IMR-90 (cell line): ENCODE measurements around the gene CENPA. TPM values are rescaled to one million over a fixed set of nuclear protein-coding genes. Genes with fewer than 3 reads are reported as not detected.

ENCODE experiments used
- ATAC-seq: fragments of 200-7000 bp; cut with Tn5 transposase; 2 replicates; pipeline ENCODE4 v1.9.1; 2020; ENCODE audit warnings: low read depth, mild to moderate bottlenecking, moderate library complexity
- BruUV-seq: library from RNA; stranded (reverse); fragments of 400-500 nt; replicated peaks from 2 replicates; lab custom pipeline; 2021; lab: Mats Ljungman, UMichigan
- CTCF ChIA-PET: fragments of 300-600 bp; formaldehyde crosslinking; extraction: SDS; loops from one replicate; lab custom pipeline; 2021; ENCODE audit warnings: antibody characterized with exemption; lab: Yijun Ruan, JAX
- POLR2A ChIA-PET: fragments of 300-600 bp; sonication (Branson Sonifier 250); formaldehyde crosslinking; loops from one replicate; lab custom pipeline; 2022; ENCODE audit warnings: antibody characterized with exemption; ENCODE audit not compliant: unreplicated experiment; lab: Charles Lee
- DNase-seq: peaks from one replicate; pipeline ENCODE4 v3.0.0; 2013
- H2AFZ ChIP-seq: replicated peaks from 2 replicates; pipeline ENCODE3; 2013; ENCODE audit warnings: low read length, mild to moderate bottlenecking; ENCODE audit not compliant: poor library complexity
- H2AK5ac ChIP-seq: 2 replicates; pipeline ENCODE4 v1.6.1; 2013; ENCODE audit warnings: low read depth, low read length, inconsistent platforms
- H2AK9ac ChIP-seq: replicated peaks from 2 replicates; pipeline ENCODE3; 2013; ENCODE audit warnings: mild to moderate bottlenecking, low read depth, low read length, moderate library complexity; ENCODE audit not compliant: poor library complexity
- H2BK120ac ChIP-seq: 2 replicates; pipeline ENCODE4 v1.6.1; 2013; ENCODE audit warnings: low read depth, low read length, inconsistent platforms
- H2BK15ac ChIP-seq: 3 replicates; pipeline ENCODE4 v1.6.1; 2013; ENCODE audit warnings: low read depth, low read length, inconsistent platforms
- H2BK20ac ChIP-seq: 2 replicates; pipeline ENCODE4 v1.6.1; 2013; ENCODE audit warnings: low read depth, mild to moderate bottlenecking, inconsistent platforms, low read length, moderate library complexity
- H2BK5ac ChIP-seq: 2 replicates; pipeline ENCODE4 v1.6.1; 2013; ENCODE audit warnings: mild to moderate bottlenecking, low read depth, low read length, inconsistent platforms; ENCODE audit not compliant: poor library complexity, severe bottlenecking
- H3K14ac ChIP-seq: replicated peaks from 2 replicates; pipeline ENCODE4 v1.6.1; 2013; ENCODE audit warnings: low read depth, low read length, inconsistent platforms
- H3K18ac ChIP-seq: 2 replicates; pipeline ENCODE4 v1.6.1; 2013; ENCODE audit warnings: low read depth, low read length, control low read depth
- H3K23ac ChIP-seq: 2 replicates; pipeline ENCODE4 v1.6.1; 2013; ENCODE audit warnings: low read depth, low read length, inconsistent platforms
- H3K27ac ChIP-seq: 2 replicates; pipeline ENCODE4 v1.5.1; 2013; ENCODE audit warnings: mild to moderate bottlenecking, control low read depth, low read length; ENCODE audit not compliant: insufficient read depth
- H3K27me3 ChIP-seq: 2 replicates; pipeline ENCODE4 v1.6.1; 2013; ENCODE audit warnings: low read length; ENCODE audit not compliant: control insufficient read depth, insufficient read depth
- H3K36me3 ChIP-seq: 2 replicates; pipeline ENCODE4 v1.6.1; 2013; ENCODE audit warnings: low read length, mixed read lengths; ENCODE audit not compliant: control insufficient read depth, insufficient read depth
- H3K4ac ChIP-seq: 2 replicates; pipeline ENCODE4 v1.6.1; 2013; ENCODE audit warnings: low read depth, low read length, inconsistent platforms
- H3K4me1 ChIP-seq: 2 replicates; pipeline ENCODE4 v1.6.1; 2013; ENCODE audit warnings: low read length, mixed read lengths; ENCODE audit not compliant: control insufficient read depth, insufficient read depth
- H3K4me2 ChIP-seq: 2 replicates; pipeline ENCODE4 v1.6.1; 2013; ENCODE audit warnings: low read depth, mild to moderate bottlenecking, control low read depth, low read length, moderate library complexity
- H3K4me3 ChIP-seq: 2 replicates; pipeline ENCODE4 v1.5.1; 2013; ENCODE audit warnings: low read depth, mild to moderate bottlenecking, control low read depth, low read length, moderate library complexity; ENCODE audit not compliant: insufficient read depth
- H3K56ac ChIP-seq: 2 replicates; pipeline ENCODE4 v1.6.1; 2013; ENCODE audit warnings: low read length, inconsistent platforms; ENCODE audit not compliant: insufficient read depth; ENCODE audit errors: extremely low read depth
- H3K79me1 ChIP-seq, 2 experiments: 2 replicates each; pipeline ENCODE4 v1.6.1; 2013; ENCODE audit warnings: low read length in 2 of 2, inconsistent platforms in 1 of 2, low read depth in 1 of 2
- H3K9ac ChIP-seq: 2 replicates; pipeline ENCODE4 v1.6.1; 2013; ENCODE audit warnings: low read depth, low read length, control low read depth
- H3K9me1 ChIP-seq: 2 replicates; pipeline ENCODE4 v1.6.1; 2013; ENCODE audit warnings: low read length, inconsistent platforms; ENCODE audit not compliant: insufficient read depth
- H3K9me3 ChIP-seq: 2 replicates; pipeline ENCODE4 v1.6.1; 2013; ENCODE audit warnings: low read length; ENCODE audit not compliant: control insufficient read depth, insufficient read depth
- H4K20me1 ChIP-seq: 2 replicates; pipeline ENCODE4 v1.6.1; 2013; ENCODE audit warnings: low read length, inconsistent platforms; ENCODE audit not compliant: insufficient read depth
- H4K5ac ChIP-seq: 2 replicates; pipeline ENCODE4 v1.6.1; 2013; ENCODE audit warnings: mild to moderate bottlenecking, low read depth, low read length, control low read depth
- H4K8ac ChIP-seq, 2 experiments: 2 replicates each; pipeline ENCODE4 v1.6.1; 2013; ENCODE audit warnings: low read depth in 2 of 2, low read length in 2 of 2, control low read depth in 1 of 2, inconsistent platforms in 1 of 2
- H4K91ac ChIP-seq: 2 replicates; pipeline ENCODE4 v1.6.1; 2013; ENCODE audit warnings: low read depth, low read length, inconsistent platforms; ENCODE audit not compliant: insufficient read depth
- BHLHE40 ChIP-seq: fragments of 150-350 bp; IDR thresholded peaks from 2 replicates; pipeline ENCODE4 v1.6.1; 2016; ENCODE audit warnings: mild to moderate bottlenecking, low read depth, low read length
- CEBPB ChIP-seq: IDR thresholded peaks from 2 replicates; pipeline ENCODE4 v1.6.1; 2012; ENCODE audit warnings: low read depth, low read length, improper control_type of control experiment
- CHD1 ChIP-seq: IDR thresholded peaks from 2 replicates; pipeline ENCODE4 v1.6.1; 2012; ENCODE audit warnings: low read depth, low read length, improper control_type of control experiment
- CTCF ChIP-seq: conservative IDR thresholded peaks from 2 replicates; pipeline ENCODE4 v1.5.1; 2012; ENCODE audit warnings: mild to moderate bottlenecking, low read depth, low read length, improper control_type of control experiment
- FOS ChIP-seq: fragments of 150-350 bp; IDR thresholded peaks from 2 replicates; pipeline ENCODE4 v1.6.1; 2016; ENCODE audit warnings: low read depth, low read length
- MAFK ChIP-seq: IDR thresholded peaks from 2 replicates; pipeline ENCODE4 v1.6.1; 2012; ENCODE audit warnings: low read depth, low read length, improper control_type of control experiment
- MAZ ChIP-seq: IDR thresholded peaks from 2 replicates; pipeline ENCODE4 v1.6.1; 2012; ENCODE audit warnings: low read depth, mild to moderate bottlenecking, low read length, improper control_type of control experiment, moderate library complexity, borderline replicate concordance
- MXI1 ChIP-seq: IDR thresholded peaks from 2 replicates; pipeline ENCODE4 v1.6.1; 2012; ENCODE audit warnings: low read depth, mild to moderate bottlenecking, low read length, moderate library complexity, borderline replicate concordance
- NFE2L2 ChIP-seq: fragments of 150-350 bp; IDR thresholded peaks from 2 replicates; pipeline ENCODE4 v1.6.1; 2016; ENCODE audit warnings: low read depth, mild to moderate bottlenecking, low read length
- POLR2A ChIP-seq: IDR thresholded peaks from 2 replicates; pipeline ENCODE4 v1.6.1; 2012; ENCODE audit warnings: mild to moderate bottlenecking, low read depth, low read length
- RAD21 ChIP-seq: IDR thresholded peaks from 2 replicates; pipeline ENCODE4 v1.6.1; 2012; ENCODE audit warnings: low read length, improper control_type of control experiment
- RCOR1 ChIP-seq: IDR thresholded peaks from 2 replicates; pipeline ENCODE4 v1.6.1; 2012; ENCODE audit warnings: mild to moderate bottlenecking, low read length, improper control_type of control experiment; ENCODE audit not compliant: insufficient replicate concordance
- RFX5 ChIP-seq: IDR thresholded peaks from 2 replicates; pipeline ENCODE4 v1.8.0; 2012; ENCODE audit warnings: low read depth, mild to moderate bottlenecking, low read length, moderate library complexity
- SMC3 ChIP-seq: fragments of 150-350 bp; IDR thresholded peaks from 2 replicates; pipeline ENCODE4 v1.6.1; 2016; ENCODE audit warnings: low read depth, mild to moderate bottlenecking, antibody characterized with exemption, low read length, moderate library complexity
- USF2 ChIP-seq: fragments of 150-350 bp; IDR thresholded peaks from 2 replicates; pipeline ENCODE4 v1.6.1; 2017; ENCODE audit warnings: mild to moderate bottlenecking, antibody characterized with exemption, low read length, low read depth
- WGBS, 2 experiments: methylation state at CpG; one replicate each; pipeline versions ENCODE4 v1.1.5 to v1.1.7; 2013; ENCODE audit warnings: missing lambda C conversion rate in 2 of 2; ENCODE audit not compliant: insufficient read length in 1 of 2; ENCODE audit errors: extremely low coverage in 2 of 2; 5-methylcytosine and 5-hydroxymethylcytosine counted together
- dilution Hi-C: fragments of 300-500 bp; cut with HindIII; formaldehyde crosslinking; loops from one replicate; pipeline ENCODE4 v1.14.3; 2018; ENCODE audit warnings: low sequenced_read_pairs; ENCODE audit not compliant: unreplicated experiment
- in situ Hi-C: fragments of 300-500 bp; cut with MboI; formaldehyde crosslinking; loops from 3 replicates; pipeline ENCODE4 v1.14.3; 2019; ENCODE audit warnings: low sequenced_read_pairs, inconsistent platforms, mixed read lengths
- intact Hi-C: fragments of 100-400 bp; cut with micrococcal nuclease; formaldehyde crosslinking; loops from 2 replicates; pipeline ENCODE4 v1.10.0; 2022
- polyA plus RNA-seq, 3 experiments: library from polyadenylated mRNA; depleted of rRNA; stranded (reverse); fragments of >200 nt; gene quantifications; 2 replicates each; pipeline ENCODE4 v1.2.3, GENCODE V29; 2012; ENCODE audit warnings: low replicate concordance in 1 of 3
- total RNA-seq: library from RNA; depleted of rRNA; stranded (reverse); fragments of >200 nt; gene quantifications from 2 replicates; pipeline ENCODE4 v1.2.3, GENCODE V29; 2012
- TF ChIP-seq, protein P1 (sequence below): fragments of 150-350 bp; IDR thresholded peaks from 2 replicates; pipeline ENCODE4 v1.6.1; 2016; ENCODE audit warnings: low read depth, mild to moderate bottlenecking, low read length, moderate library complexity, borderline replicate concordance

Gene CENPA
- total and polyA plus RNA-seq, 2 of the 4 experiments (the other 2 are of a cell fraction): 7.7 to 14.9 TPM

GRCh38 chr2:26793518-26793917 is 7.7 kb downstream of the CENPA start:
- Histone ChIP-seq H3K18ac (no peak overlapping the region), H3K4me1 (no peaks in the 10 kb centered on the region), H3K14ac (no peak overlapping the region), H3K36me3 (peaks cover 4% of the 10 kb centered on the region; the same call in 1 of the 2 replicates), H3K27ac (no peak overlapping the region), H3K4me3 (no peak overlapping the region), H2BK120ac (no peak overlapping the region), H3K4me2 (no peak overlapping the region), H2AK9ac (no peak overlapping the region), H3K4ac (no peak overlapping the region), H4K20me1 (no peaks in the 10 kb centered on the region; the same call in 1 of the 2 replicates), H3K9me3 (no peaks in the 10 kb centered on the region), H2BK20ac (no peak overlapping the region), H3K9ac (no peak overlapping the region), H3K9me1 (no peaks in the 10 kb centered on the region; the same call in 1 of the 2 replicates), H4K8ac (no peak overlapping the region), H3K23ac (no peak overlapping the region), H4K5ac (no peak overlapping the region), H2AK5ac (no peak overlapping the region), H2BK5ac (no peak overlapping the region), H4K91ac (no peak overlapping the region), H2BK15ac (no peak overlapping the region), H3K56ac (no peak overlapping the region), H3K79me1 (peaks cover 33 to 43% of the 10 kb centered on the region in 2 experiments), H2AFZ (no peak overlapping the region), H3K27me3 (no peaks in the 10 kb centered on the region)
- ChIA-PET POLR2A (no interaction called here), CTCF (no interaction called here)
- no peak for ATAC-seq
- in situ Hi-C loops (no loop called here), dilution Hi-C loops (no loop called here), intact Hi-C loops (no loop called here)
- no TSS peak for BruUV-seq
- no peak for TF ChIP-seq CTCF
- no peak for TF ChIP-seq POLR2A
- no peak for TF ChIP-seq NFE2L2
- TF ChIP-seq MAZ: no peak
- TF ChIP-seq RCOR1: no peak
- no peak for TF ChIP-seq FOS
- no peak for TF ChIP-seq USF2
- TF ChIP-seq CEBPB: no peak
- TF ChIP-seq SMC3: no peak
- TF ChIP-seq MXI1: no peak
- TF ChIP-seq BHLHE40: no peak
- TF ChIP-seq, protein P1, sequence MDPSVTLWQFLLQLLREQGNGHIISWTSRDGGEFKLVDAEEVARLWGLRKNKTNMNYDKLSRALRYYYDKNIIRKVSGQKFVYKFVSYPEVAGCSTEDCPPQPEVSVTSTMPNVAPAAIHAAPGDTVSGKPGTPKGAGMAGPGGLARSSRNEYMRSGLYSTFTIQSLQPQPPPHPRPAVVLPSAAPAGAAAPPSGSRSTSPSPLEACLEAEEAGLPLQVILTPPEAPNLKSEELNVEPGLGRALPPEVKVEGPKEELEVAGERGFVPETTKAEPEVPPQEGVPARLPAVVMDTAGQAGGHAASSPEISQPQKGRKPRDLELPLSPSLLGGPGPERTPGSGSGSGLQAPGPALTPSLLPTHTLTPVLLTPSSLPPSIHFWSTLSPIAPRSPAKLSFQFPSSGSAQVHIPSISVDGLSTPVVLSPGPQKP: no peak
- no peak for TF ChIP-seq CHD1
- TF ChIP-seq RAD21: no peak
- TF ChIP-seq RFX5: no peak
- TF ChIP-seq MAFK: no peak
- WGBS, 2 experiments: 100% methylated on average over 1 of the region's 3 CpGs; no CpG with 5 or more reads in 1 of the 2 experiments
- no peak for DNase-seq
